IMR-90 (cell line): ENCODE results near the gene NELL1. TPM values are rescaled to one million over a fixed set of nuclear protein-coding genes. Genes with fewer than 3 reads are reported as not detected.
A peak's percentile ranks its signal among the peaks of the same experiment; 100 is the strongest.

ENCODE experiments used
- ATAC-seq: fragments of 200-7000 bp; cut with Tn5 transposase; 2 replicates; pipeline ENCODE4 v1.9.1; 2020; ENCODE audit warnings: low read depth, mild to moderate bottlenecking, moderate library complexity
- BruUV-seq: library from RNA; stranded (reverse); fragments of 400-500 nt; replicated peaks from 2 replicates; lab custom pipeline; 2021; lab: Mats Ljungman, UMichigan
- CTCF ChIA-PET: fragments of 300-600 bp; formaldehyde crosslinking; extraction: SDS; loops from one replicate; lab custom pipeline; 2021; ENCODE audit warnings: antibody characterized with exemption; lab: Yijun Ruan, JAX
- POLR2A ChIA-PET: fragments of 300-600 bp; sonication (Branson Sonifier 250); formaldehyde crosslinking; loops from one replicate; lab custom pipeline; 2022; ENCODE audit warnings: antibody characterized with exemption; ENCODE audit not compliant: unreplicated experiment; lab: Charles Lee
- DNase-seq: peaks from one replicate; pipeline ENCODE4 v3.0.0; 2013
- H2AFZ ChIP-seq: replicated peaks from 2 replicates; pipeline ENCODE3; 2013; ENCODE audit warnings: low read length, mild to moderate bottlenecking; ENCODE audit not compliant: poor library complexity
- H2AK5ac ChIP-seq: 2 replicates; pipeline ENCODE4 v1.6.1; 2013; ENCODE audit warnings: low read depth, low read length, inconsistent platforms
- H2AK9ac ChIP-seq: replicated peaks from 2 replicates; pipeline ENCODE3; 2013; ENCODE audit warnings: mild to moderate bottlenecking, low read depth, low read length, moderate library complexity; ENCODE audit not compliant: poor library complexity
- H2BK120ac ChIP-seq: 2 replicates; pipeline ENCODE4 v1.6.1; 2013; ENCODE audit warnings: low read depth, low read length, inconsistent platforms
- H2BK15ac ChIP-seq: 3 replicates; pipeline ENCODE4 v1.6.1; 2013; ENCODE audit warnings: low read depth, low read length, inconsistent platforms
- H2BK20ac ChIP-seq: 2 replicates; pipeline ENCODE4 v1.6.1; 2013; ENCODE audit warnings: low read depth, mild to moderate bottlenecking, inconsistent platforms, low read length, moderate library complexity
- H2BK5ac ChIP-seq: 2 replicates; pipeline ENCODE4 v1.6.1; 2013; ENCODE audit warnings: mild to moderate bottlenecking, low read depth, low read length, inconsistent platforms; ENCODE audit not compliant: poor library complexity, severe bottlenecking
- H3K14ac ChIP-seq: replicated peaks from 2 replicates; pipeline ENCODE4 v1.6.1; 2013; ENCODE audit warnings: low read depth, low read length, inconsistent platforms
- H3K18ac ChIP-seq: 2 replicates; pipeline ENCODE4 v1.6.1; 2013; ENCODE audit warnings: low read depth, low read length, control low read depth
- H3K23ac ChIP-seq: 2 replicates; pipeline ENCODE4 v1.6.1; 2013; ENCODE audit warnings: low read depth, low read length, inconsistent platforms
- H3K27ac ChIP-seq: 2 replicates; pipeline ENCODE4 v1.5.1; 2013; ENCODE audit warnings: mild to moderate bottlenecking, control low read depth, low read length; ENCODE audit not compliant: insufficient read depth
- H3K27me3 ChIP-seq: 2 replicates; pipeline ENCODE4 v1.6.1; 2013; ENCODE audit warnings: low read length; ENCODE audit not compliant: control insufficient read depth, insufficient read depth
- H3K36me3 ChIP-seq: 2 replicates; pipeline ENCODE4 v1.6.1; 2013; ENCODE audit warnings: low read length, mixed read lengths; ENCODE audit not compliant: control insufficient read depth, insufficient read depth
- H3K4ac ChIP-seq: 2 replicates; pipeline ENCODE4 v1.6.1; 2013; ENCODE audit warnings: low read depth, low read length, inconsistent platforms
- H3K4me1 ChIP-seq: 2 replicates; pipeline ENCODE4 v1.6.1; 2013; ENCODE audit warnings: low read length, mixed read lengths; ENCODE audit not compliant: control insufficient read depth, insufficient read depth
- H3K4me2 ChIP-seq: 2 replicates; pipeline ENCODE4 v1.6.1; 2013; ENCODE audit warnings: low read depth, mild to moderate bottlenecking, control low read depth, low read length, moderate library complexity
- H3K4me3 ChIP-seq: 2 replicates; pipeline ENCODE4 v1.5.1; 2013; ENCODE audit warnings: low read depth, mild to moderate bottlenecking, control low read depth, low read length, moderate library complexity; ENCODE audit not compliant: insufficient read depth
- H3K56ac ChIP-seq: 2 replicates; pipeline ENCODE4 v1.6.1; 2013; ENCODE audit warnings: low read length, inconsistent platforms; ENCODE audit not compliant: insufficient read depth; ENCODE audit errors: extremely low read depth
- H3K79me1 ChIP-seq, 2 experiments: 2 replicates each; pipeline ENCODE4 v1.6.1; 2013; ENCODE audit warnings: low read length in 2 of 2, inconsistent platforms in 1 of 2, low read depth in 1 of 2
- H3K9ac ChIP-seq: 2 replicates; pipeline ENCODE4 v1.6.1; 2013; ENCODE audit warnings: low read depth, low read length, control low read depth
- H3K9me1 ChIP-seq: 2 replicates; pipeline ENCODE4 v1.6.1; 2013; ENCODE audit warnings: low read length, inconsistent platforms; ENCODE audit not compliant: insufficient read depth
- H3K9me3 ChIP-seq: 2 replicates; pipeline ENCODE4 v1.6.1; 2013; ENCODE audit warnings: low read length; ENCODE audit not compliant: control insufficient read depth, insufficient read depth
- H4K20me1 ChIP-seq: 2 replicates; pipeline ENCODE4 v1.6.1; 2013; ENCODE audit warnings: low read length, inconsistent platforms; ENCODE audit not compliant: insufficient read depth
- H4K5ac ChIP-seq: 2 replicates; pipeline ENCODE4 v1.6.1; 2013; ENCODE audit warnings: mild to moderate bottlenecking, low read depth, low read length, control low read depth
- H4K8ac ChIP-seq, 2 experiments: 2 replicates each; pipeline ENCODE4 v1.6.1; 2013; ENCODE audit warnings: low read depth in 2 of 2, low read length in 2 of 2, control low read depth in 1 of 2, inconsistent platforms in 1 of 2
- H4K91ac ChIP-seq: 2 replicates; pipeline ENCODE4 v1.6.1; 2013; ENCODE audit warnings: low read depth, low read length, inconsistent platforms; ENCODE audit not compliant: insufficient read depth
- BHLHE40 ChIP-seq: fragments of 150-350 bp; IDR thresholded peaks from 2 replicates; pipeline ENCODE4 v1.6.1; 2016; ENCODE audit warnings: mild to moderate bottlenecking, low read depth, low read length
- CEBPB ChIP-seq: IDR thresholded peaks from 2 replicates; pipeline ENCODE4 v1.6.1; 2012; ENCODE audit warnings: low read depth, low read length, improper control_type of control experiment
- FOS ChIP-seq: fragments of 150-350 bp; IDR thresholded peaks from 2 replicates; pipeline ENCODE4 v1.6.1; 2016; ENCODE audit warnings: low read depth, low read length
- MAZ ChIP-seq: IDR thresholded peaks from 2 replicates; pipeline ENCODE4 v1.6.1; 2012; ENCODE audit warnings: low read depth, mild to moderate bottlenecking, low read length, improper control_type of control experiment, moderate library complexity, borderline replicate concordance
- MXI1 ChIP-seq: IDR thresholded peaks from 2 replicates; pipeline ENCODE4 v1.6.1; 2012; ENCODE audit warnings: low read depth, mild to moderate bottlenecking, low read length, moderate library complexity, borderline replicate concordance
- NFE2L2 ChIP-seq: fragments of 150-350 bp; IDR thresholded peaks from 2 replicates; pipeline ENCODE4 v1.6.1; 2016; ENCODE audit warnings: low read depth, mild to moderate bottlenecking, low read length
- POLR2A ChIP-seq: IDR thresholded peaks from 2 replicates; pipeline ENCODE4 v1.6.1; 2012; ENCODE audit warnings: mild to moderate bottlenecking, low read depth, low read length
- RAD21 ChIP-seq: IDR thresholded peaks from 2 replicates; pipeline ENCODE4 v1.6.1; 2012; ENCODE audit warnings: low read length, improper control_type of control experiment
- RFX5 ChIP-seq: IDR thresholded peaks from 2 replicates; pipeline ENCODE4 v1.8.0; 2012; ENCODE audit warnings: low read depth, mild to moderate bottlenecking, low read length, moderate library complexity
- SMC3 ChIP-seq: fragments of 150-350 bp; IDR thresholded peaks from 2 replicates; pipeline ENCODE4 v1.6.1; 2016; ENCODE audit warnings: low read depth, mild to moderate bottlenecking, antibody characterized with exemption, low read length, moderate library complexity
- WGBS, 2 experiments: methylation state at CpG; one replicate each; pipeline versions ENCODE4 v1.1.5 to v1.1.7; 2013; ENCODE audit warnings: missing lambda C conversion rate in 2 of 2; ENCODE audit not compliant: insufficient read length in 1 of 2; ENCODE audit errors: extremely low coverage in 2 of 2; 5-methylcytosine and 5-hydroxymethylcytosine counted together
- dilution Hi-C: fragments of 300-500 bp; cut with HindIII; formaldehyde crosslinking; loops from one replicate; pipeline ENCODE4 v1.14.3; 2018; ENCODE audit warnings: low sequenced_read_pairs; ENCODE audit not compliant: unreplicated experiment
- in situ Hi-C: fragments of 300-500 bp; cut with MboI; formaldehyde crosslinking; loops from 3 replicates; pipeline ENCODE4 v1.14.3; 2019; ENCODE audit warnings: low sequenced_read_pairs, inconsistent platforms, mixed read lengths
- intact Hi-C: fragments of 100-400 bp; cut with micrococcal nuclease; formaldehyde crosslinking; loops from 2 replicates; pipeline ENCODE4 v1.10.0; 2022
- polyA plus RNA-seq, 3 experiments: library from polyadenylated mRNA; depleted of rRNA; stranded (reverse); fragments of >200 nt; gene quantifications; 2 replicates each; pipeline ENCODE4 v1.2.3, GENCODE V29; 2012; ENCODE audit warnings: low replicate concordance in 1 of 3
- total RNA-seq: library from RNA; depleted of rRNA; stranded (reverse); fragments of >200 nt; gene quantifications from 2 replicates; pipeline ENCODE4 v1.2.3, GENCODE V29; 2012
- TF ChIP-seq, protein P1 (sequence below): fragments of 150-350 bp; IDR thresholded peaks from 2 replicates; pipeline ENCODE4 v1.6.1; 2017; ENCODE audit warnings: mild to moderate bottlenecking, antibody characterized with exemption, low read length, low read depth
- TF ChIP-seq, protein P2 (sequence below): conservative IDR thresholded peaks from 2 replicates; pipeline ENCODE4 v1.5.1; 2012; ENCODE audit warnings: mild to moderate bottlenecking, low read depth, low read length, improper control_type of control experiment
- TF ChIP-seq, protein P3 (sequence below): fragments of 150-350 bp; IDR thresholded peaks from 2 replicates; pipeline ENCODE4 v1.6.1; 2016; ENCODE audit warnings: low read depth, mild to moderate bottlenecking, low read length, moderate library complexity, borderline replicate concordance

Gene NELL1
- total and polyA plus RNA-seq, 2 of the 4 experiments (the other 2 are of a cell fraction) = not detected

DNA sequence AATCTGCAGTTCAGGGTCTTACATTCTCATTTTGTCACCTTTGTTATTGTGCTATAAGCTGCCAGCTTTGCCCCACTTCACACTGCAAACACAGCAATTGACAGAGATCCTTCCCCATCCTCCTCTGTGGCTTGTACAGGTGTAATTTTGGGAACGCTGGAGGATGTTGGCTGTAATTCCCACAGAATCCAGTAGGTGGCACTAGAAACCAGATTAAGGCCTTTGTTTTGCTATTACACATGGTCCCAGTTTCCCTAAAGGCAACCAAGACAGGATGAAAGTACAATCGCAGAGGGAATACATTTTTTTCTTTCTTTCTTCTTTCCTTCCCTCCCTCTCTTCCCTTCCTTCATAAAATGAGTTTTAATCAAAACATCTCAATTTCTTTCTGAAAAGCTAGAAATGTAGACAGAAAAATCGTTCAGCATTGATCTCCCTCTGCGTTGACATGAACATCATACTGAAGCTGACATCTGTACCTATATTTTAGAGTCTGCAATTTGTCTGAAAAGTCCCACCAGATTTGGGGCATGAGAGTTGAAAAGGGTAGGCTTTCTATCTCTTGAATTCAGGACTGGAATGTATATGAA, 21.3 kb upstream of the NELL1 start:
- H3K9me3 ChIP-seq = no peaks in the 10 kb centered on the region
- H3K27me3 ChIP-seq = no peaks in the 10 kb centered on the region
- no peaks in the 10 kb centered on the region for H4K20me1 ChIP-seq
- no peaks in the 10 kb centered on the region for H3K79me1 ChIP-seq
- H2AK5ac ChIP-seq = no peak overlapping the region
- no peaks in the 10 kb centered on the region for H3K9me1 ChIP-seq
- no peak for TF ChIP-seq CEBPB
- no peak for TF ChIP-seq MAZ
- TF ChIP-seq, protein P1, sequence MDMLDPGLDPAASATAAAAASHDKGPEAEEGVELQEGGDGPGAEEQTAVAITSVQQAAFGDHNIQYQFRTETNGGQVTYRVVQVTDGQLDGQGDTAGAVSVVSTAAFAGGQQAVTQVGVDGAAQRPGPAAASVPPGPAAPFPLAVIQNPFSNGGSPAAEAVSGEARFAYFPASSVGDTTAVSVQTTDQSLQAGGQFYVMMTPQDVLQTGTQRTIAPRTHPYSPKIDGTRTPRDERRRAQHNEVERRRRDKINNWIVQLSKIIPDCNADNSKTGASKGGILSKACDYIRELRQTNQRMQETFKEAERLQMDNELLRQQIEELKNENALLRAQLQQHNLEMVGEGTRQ = no peak
- peak; percentile 73 for TF ChIP-seq RAD21
- TF ChIP-seq RFX5 = no peak
- TF ChIP-seq MXI1 = no peak
- 0 out of 2 replicates have a peak, but pooled peaks have one; percentile 23 for TF ChIP-seq SMC3
- no peak for TF ChIP-seq FOS
- no peak for TF ChIP-seq NFE2L2
- no peak for TF ChIP-seq BHLHE40
- TF ChIP-seq, protein P2, sequence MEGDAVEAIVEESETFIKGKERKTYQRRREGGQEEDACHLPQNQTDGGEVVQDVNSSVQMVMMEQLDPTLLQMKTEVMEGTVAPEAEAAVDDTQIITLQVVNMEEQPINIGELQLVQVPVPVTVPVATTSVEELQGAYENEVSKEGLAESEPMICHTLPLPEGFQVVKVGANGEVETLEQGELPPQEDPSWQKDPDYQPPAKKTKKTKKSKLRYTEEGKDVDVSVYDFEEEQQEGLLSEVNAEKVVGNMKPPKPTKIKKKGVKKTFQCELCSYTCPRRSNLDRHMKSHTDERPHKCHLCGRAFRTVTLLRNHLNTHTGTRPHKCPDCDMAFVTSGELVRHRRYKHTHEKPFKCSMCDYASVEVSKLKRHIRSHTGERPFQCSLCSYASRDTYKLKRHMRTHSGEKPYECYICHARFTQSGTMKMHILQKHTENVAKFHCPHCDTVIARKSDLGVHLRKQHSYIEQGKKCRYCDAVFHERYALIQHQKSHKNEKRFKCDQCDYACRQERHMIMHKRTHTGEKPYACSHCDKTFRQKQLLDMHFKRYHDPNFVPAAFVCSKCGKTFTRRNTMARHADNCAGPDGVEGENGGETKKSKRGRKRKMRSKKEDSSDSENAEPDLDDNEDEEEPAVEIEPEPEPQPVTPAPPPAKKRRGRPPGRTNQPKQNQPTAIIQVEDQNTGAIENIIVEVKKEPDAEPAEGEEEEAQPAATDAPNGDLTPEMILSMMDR = peak; percentile 71
- TF ChIP-seq, protein P3, sequence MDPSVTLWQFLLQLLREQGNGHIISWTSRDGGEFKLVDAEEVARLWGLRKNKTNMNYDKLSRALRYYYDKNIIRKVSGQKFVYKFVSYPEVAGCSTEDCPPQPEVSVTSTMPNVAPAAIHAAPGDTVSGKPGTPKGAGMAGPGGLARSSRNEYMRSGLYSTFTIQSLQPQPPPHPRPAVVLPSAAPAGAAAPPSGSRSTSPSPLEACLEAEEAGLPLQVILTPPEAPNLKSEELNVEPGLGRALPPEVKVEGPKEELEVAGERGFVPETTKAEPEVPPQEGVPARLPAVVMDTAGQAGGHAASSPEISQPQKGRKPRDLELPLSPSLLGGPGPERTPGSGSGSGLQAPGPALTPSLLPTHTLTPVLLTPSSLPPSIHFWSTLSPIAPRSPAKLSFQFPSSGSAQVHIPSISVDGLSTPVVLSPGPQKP = no peak
- TF ChIP-seq POLR2A = no peak
- no peak overlapping the region for H2BK5ac ChIP-seq
- H3K18ac ChIP-seq = no peak overlapping the region
- no peak overlapping the region for H2BK120ac ChIP-seq
- no peak overlapping the region for H3K56ac ChIP-seq
- no peak overlapping the region for H2AFZ ChIP-seq
- H3K9ac ChIP-seq = no peak overlapping the region
- no peak overlapping the region for H2BK15ac ChIP-seq
- no peak overlapping the region for H3K4ac ChIP-seq
- no peak overlapping the region for H2AK9ac ChIP-seq
- H2BK20ac ChIP-seq = no peak overlapping the region
- ChIA-PET POLR2A (no interaction called here), CTCF (interaction anchor here (0.7 to 1.8 kb wide), 4 partner anchors 8 to 1657 kb away, joined by 3 to 8 read pairs (median 4); no protein-coding TSS in a partner anchor)
- H3K4me3 ChIP-seq = no peak overlapping the region
- dilution Hi-C loops (no loop called here), intact Hi-C loops (loop anchor here (1.0 kb wide), 1 partner anchor 1655 kb away; no protein-coding TSS in a partner anchor), in situ Hi-C loops (loop anchor here (5.0 kb wide), 1 partner anchor 1659 kb away; no protein-coding TSS in a partner anchor)
- no peak overlapping the region for H3K14ac ChIP-seq
- H3K27ac ChIP-seq = no peak overlapping the region
- DNase-seq (peak; percentile 33), ATAC-seq (peak; percentile 87)
- no TSS peak for BruUV-seq
- no peak overlapping the region for H4K5ac ChIP-seq
- no peaks in the 10 kb centered on the region for H3K4me1 ChIP-seq
- H3K4me2 ChIP-seq = no peak overlapping the region
- no peak overlapping the region for H4K8ac ChIP-seq
- H3K23ac ChIP-seq = no peak overlapping the region
- H3K36me3 ChIP-seq = no peaks in the 10 kb centered on the region
- H4K91ac ChIP-seq = no peak overlapping the region
- WGBS, 2 experiments = no CpG with 5 or more reads among the region's 4 CpGs
